H1 (cell line): ENCODE results near the gene MADD.

Experiments
- ATF2 ChIP-seq: IDR thresholded peaks from 2 replicates; pipeline ENCODE4 v1.6.1; 2012; ENCODE audit warnings: low read length, inconsistent platforms
- CREB1 ChIP-seq: IDR thresholded peaks from 2 replicates; pipeline ENCODE4 v1.6.1; 2012; ENCODE audit warnings: inconsistent platforms
- CTCF ChIP-seq, 3 experiments: IDR thresholded peaks; 1 replicate in 2 of 3; 2 replicates in 1 of 3; pipeline versions ENCODE4 v1.5.1 to v1.6.1; 2011; ENCODE audit warnings: low read length in 3 of 3, mild to moderate bottlenecking in 3 of 3, inconsistent platforms in 2 of 3, low read depth in 1 of 3, moderate library complexity in 1 of 3; ENCODE audit not compliant: insufficient read depth in 1 of 3; ENCODE audit errors: control extremely low read depth in 1 of 3
- JUN ChIP-seq: IDR thresholded peaks from 2 replicates; pipeline ENCODE4 v1.6.1; 2011; ENCODE audit warnings: low read depth, mild to moderate bottlenecking, improper control_type of control experiment, low read length
- MAX ChIP-seq: IDR thresholded peaks from 2 replicates; pipeline ENCODE4 v1.6.1; 2012; ENCODE audit warnings: inconsistent platforms
- POLR2A ChIP-seq, 2 experiments: IDR thresholded peaks; 1 replicate in 1 of 2; 2 replicates in 1 of 2; pipeline ENCODE4 v1.6.1; 2011; ENCODE audit warnings: low read depth in 2 of 2, low read length in 2 of 2, mild to moderate bottlenecking in 2 of 2; ENCODE audit errors: control extremely low read depth in 1 of 2
- RXRA ChIP-seq: IDR thresholded peaks from 2 replicates; pipeline ENCODE4 v1.6.1; 2011; ENCODE audit warnings: low read depth, mild to moderate bottlenecking, low read length, moderate library complexity; ENCODE audit not compliant: insufficient read depth
- TBP ChIP-seq: IDR thresholded peaks from 2 replicates; pipeline ENCODE4 v1.6.1; 2011; ENCODE audit warnings: low read depth, low read length, improper control_type of control experiment

- TF ChIP-seq TBP, result no peak
- TF ChIP-seq RXRA, result no peak
- no peak for TF ChIP-seq CTCF (IDR thresholded peaks at IDR 0.05; ENCODE audit: control extremely low read depth in 1 of 3, insufficient read depth in 1 of 3, low read depth in 1 of 3, low read length in 3 of 3)
- no peak for TF ChIP-seq MAX
- TF ChIP-seq ATF2, result no peak
- TF ChIP-seq JUN, result no peak
- TF ChIP-seq POLR2A (IDR thresholded peaks at IDR 0.05; ENCODE audit: control extremely low read depth in 1 of 2, low read depth in 2 of 2, low read length in 2 of 2), result peak in 1 of 2 experiments; percentile 13; a peak in 1 of 3 replicates
- TF ChIP-seq CREB1, result no peak
Measured at GRCh38 chr11:47243454-47243853, 26.5 kb upstream of the MADD start.
